ENCODE measurements around the gene SPAG8.

SPAG8 gene

GRCh38 chr9:35841645-35841900, 29.5 kb upstream of the SPAG8 start:
- no peaks in the 10 kb centered on the region for H3F3A ChIP-seq (ENCODE audit: low read depth)
- H3K9me3 ChIP-seq (ENCODE audit: insufficient read depth, low read depth, low read length): no peaks in the 10 kb centered on the region
- no peaks in the 10 kb centered on the region for H3K79me2 ChIP-seq (ENCODE audit: insufficient read depth, low read length)
- no peak overlapping the region for H3K4me3 ChIP-seq (ENCODE audit: low read length, poor library complexity, severe bottlenecking)
- no peak overlapping the region for H3K9ac ChIP-seq (ENCODE audit: low read depth, low read length, poor library complexity, severe bottlenecking)
- H3K36me3 ChIP-seq (ENCODE audit: insufficient read depth, low read length): no peaks in the 10 kb centered on the region
- no peaks in the 10 kb centered on the region for H4K20me1 ChIP-seq (ENCODE audit: insufficient read depth, low read length, poor library complexity, severe bottlenecking)
- TF ChIP-seq EZH2phosphoT487 (IDR thresholded peaks at IDR 0.05; ENCODE audit: borderline replicate concordance) (no peak), CTCF (conservative IDR thresholded peaks at IDR 0.05; ENCODE audit: low read length) (no peak)
- no peak overlapping the region for H3K4me2 ChIP-seq (ENCODE audit: low read depth, low read length, poor library complexity, severe bottlenecking)
- H3K9me2 ChIP-seq (replicated peaks; ENCODE audit: low read depth, low read length): no peaks in the 10 kb centered on the region
- peaks cover 4% of the 10 kb centered on the region for H3K4me1 ChIP-seq (ENCODE audit: insufficient read depth, low read length, poor library complexity, severe bottlenecking)
- H3K27me3 ChIP-seq (ENCODE audit: insufficient read depth, low read length, poor library complexity, severe bottlenecking): no peaks in the 10 kb centered on the region
- no peak overlapping the region for H2AFZ ChIP-seq (ENCODE audit: low read length)

DNA sequence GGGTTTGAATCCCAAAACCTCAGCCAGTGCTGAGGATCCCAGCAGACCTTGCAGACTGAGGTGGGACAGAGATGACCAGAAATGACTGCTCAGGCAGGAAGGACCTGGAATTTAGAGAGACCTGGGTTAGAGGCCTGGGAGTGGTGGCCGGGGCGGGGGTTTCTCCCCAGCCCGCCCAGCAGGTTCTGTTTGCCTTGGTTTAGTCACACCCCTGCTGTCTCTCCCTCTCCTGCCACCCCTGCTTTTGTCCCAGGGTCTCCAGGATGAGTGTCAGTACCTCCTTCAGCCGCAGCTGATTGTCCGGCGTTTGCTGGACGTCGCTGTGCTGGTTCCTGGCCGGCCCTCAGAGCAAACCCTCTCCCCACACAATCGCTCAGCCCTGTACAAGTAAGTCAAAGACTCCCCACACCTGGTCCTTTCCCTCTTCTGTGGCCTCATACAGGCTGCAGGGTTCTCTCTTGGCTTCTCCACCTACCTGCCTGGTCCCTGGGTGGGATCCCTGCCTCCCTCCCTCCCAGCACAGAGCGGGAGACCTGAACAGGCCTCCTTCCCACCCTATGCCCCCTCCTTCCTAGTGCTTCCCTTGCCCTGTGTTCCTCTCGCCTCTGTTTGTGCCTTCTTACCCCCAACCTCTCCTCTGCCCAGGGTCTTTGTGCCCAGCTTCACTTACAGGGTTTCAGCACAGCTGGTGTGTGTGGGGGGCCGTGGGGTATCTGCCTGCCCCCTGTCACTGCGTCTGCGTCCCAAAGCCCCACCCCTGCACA, 29.0 kb upstream of the SPAG8 start:
- TF ChIP-seq CTCF (conservative IDR thresholded peaks at IDR 0.05; ENCODE audit: low read length): no peak
- no peak for TF ChIP-seq EZH2phosphoT487 (IDR thresholded peaks at IDR 0.05; ENCODE audit: borderline replicate concordance)
- H3K4me2 ChIP-seq (ENCODE audit: low read depth, low read length, poor library complexity, severe bottlenecking): no peak overlapping the region
- no peaks in the 10 kb centered on the region for H3K79me2 ChIP-seq (ENCODE audit: insufficient read depth, low read length)
- no peaks in the 10 kb centered on the region for H4K20me1 ChIP-seq (ENCODE audit: insufficient read depth, low read length, poor library complexity, severe bottlenecking)
- no peak overlapping the region for H3K4me3 ChIP-seq (ENCODE audit: low read length, poor library complexity, severe bottlenecking)
- no peak overlapping the region for H3K9ac ChIP-seq (ENCODE audit: low read depth, low read length, poor library complexity, severe bottlenecking)
- H3K36me3 ChIP-seq (ENCODE audit: insufficient read depth, low read length): no peaks in the 10 kb centered on the region
- H3K9me3 ChIP-seq (ENCODE audit: insufficient read depth, low read depth, low read length): no peaks in the 10 kb centered on the region
- H3F3A ChIP-seq (ENCODE audit: low read depth): no peaks in the 10 kb centered on the region
- H3K27me3 ChIP-seq (ENCODE audit: insufficient read depth, low read length, poor library complexity, severe bottlenecking): no peaks in the 10 kb centered on the region
- H3K4me1 ChIP-seq (ENCODE audit: insufficient read depth, low read length, poor library complexity, severe bottlenecking): peaks cover 4% of the 10 kb centered on the region
- H2AFZ ChIP-seq (ENCODE audit: low read length): no peak overlapping the region
- H3K9me2 ChIP-seq (replicated peaks; ENCODE audit: low read depth, low read length): no peaks in the 10 kb centered on the region

DNA sequence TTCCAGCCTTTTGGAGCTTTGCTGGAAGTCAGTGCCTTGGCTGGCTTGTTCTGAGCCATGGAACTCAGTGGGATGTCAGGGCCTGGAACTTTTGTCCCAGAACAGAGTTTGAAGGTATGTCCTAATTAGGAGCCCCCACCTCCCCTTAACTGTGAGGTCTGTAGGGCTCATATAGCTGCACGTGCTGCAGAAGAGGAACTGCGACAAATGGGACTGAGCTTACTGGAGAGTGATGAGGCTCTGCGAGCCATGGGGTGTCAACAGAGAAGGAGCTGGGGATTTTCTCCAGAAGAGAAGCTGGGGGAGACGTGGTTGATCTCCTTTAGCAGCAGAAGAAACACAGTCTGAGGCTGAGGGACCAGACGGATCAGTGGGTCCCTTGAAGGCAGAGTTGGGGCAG, 27.9 kb upstream of the SPAG8 start:
- H3K27me3 ChIP-seq (ENCODE audit: insufficient read depth, low read length, poor library complexity, severe bottlenecking): no peaks in the 10 kb centered on the region
- H3K9ac ChIP-seq (ENCODE audit: low read depth, low read length, poor library complexity, severe bottlenecking): no peak overlapping the region
- no peaks in the 10 kb centered on the region for H3K9me3 ChIP-seq (ENCODE audit: insufficient read depth, low read depth, low read length)
- H4K20me1 ChIP-seq (ENCODE audit: insufficient read depth, low read length, poor library complexity, severe bottlenecking): no peaks in the 10 kb centered on the region
- H3K4me3 ChIP-seq (ENCODE audit: low read length, poor library complexity, severe bottlenecking): no peak overlapping the region
- H3F3A ChIP-seq (ENCODE audit: low read depth): no peaks in the 10 kb centered on the region
- H3K9me2 ChIP-seq (replicated peaks; ENCODE audit: low read depth, low read length): no peaks in the 10 kb centered on the region
- no peaks in the 10 kb centered on the region for H3K36me3 ChIP-seq (ENCODE audit: insufficient read depth, low read length)
- TF ChIP-seq CTCF (conservative IDR thresholded peaks at IDR 0.05; ENCODE audit: low read length) (no peak), EZH2phosphoT487 (IDR thresholded peaks at IDR 0.05; ENCODE audit: borderline replicate concordance) (no peak)
- H3K4me1 ChIP-seq (ENCODE audit: insufficient read depth, low read length, poor library complexity, severe bottlenecking): peaks cover 7% of the 10 kb centered on the region
- no peaks in the 10 kb centered on the region for H3K79me2 ChIP-seq (ENCODE audit: insufficient read depth, low read length)
- no peak overlapping the region for H3K4me2 ChIP-seq (ENCODE audit: low read depth, low read length, poor library complexity, severe bottlenecking)
- H2AFZ ChIP-seq (ENCODE audit: low read length): no peak overlapping the region

Measured in Loucy (cell line).